ENCODE data around the gene ADAMTS9.

ADAMTS9 gene

DNA sequence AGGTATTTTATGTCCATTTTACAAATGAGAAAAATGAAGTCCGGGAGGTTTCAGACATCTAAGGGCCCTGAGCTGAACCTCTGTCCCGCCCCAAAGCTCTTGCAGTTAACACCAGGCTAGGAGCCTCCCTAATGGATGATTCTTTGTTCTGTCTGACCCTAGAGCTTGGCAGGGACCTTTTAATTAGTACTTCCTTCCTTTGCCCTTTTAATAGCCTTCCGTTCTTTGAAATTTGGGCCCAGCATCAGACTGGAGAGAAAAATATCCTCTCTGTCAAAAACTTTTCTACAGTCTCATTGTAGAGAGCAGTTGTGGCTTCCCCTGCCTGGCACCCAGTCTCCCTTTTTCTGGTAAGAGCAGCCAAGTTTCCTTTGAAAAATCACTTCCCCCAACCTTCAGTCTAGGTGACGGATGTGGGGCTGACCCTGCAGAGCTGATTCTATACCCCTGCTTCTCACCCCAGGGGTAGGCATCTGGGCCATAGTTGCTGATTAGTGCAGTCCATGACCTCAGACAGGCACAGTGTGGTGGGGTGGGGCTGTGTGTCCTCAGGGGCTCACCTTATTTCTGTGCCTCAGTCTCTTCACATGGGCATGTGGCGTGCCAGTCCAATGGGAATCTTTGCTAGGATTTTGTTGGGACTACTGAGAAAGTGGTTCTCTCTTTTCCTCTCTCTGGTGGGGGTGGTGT lies 220.4 kb downstream of the ADAMTS9 start:
- TF ChIP-seq, protein P1, sequence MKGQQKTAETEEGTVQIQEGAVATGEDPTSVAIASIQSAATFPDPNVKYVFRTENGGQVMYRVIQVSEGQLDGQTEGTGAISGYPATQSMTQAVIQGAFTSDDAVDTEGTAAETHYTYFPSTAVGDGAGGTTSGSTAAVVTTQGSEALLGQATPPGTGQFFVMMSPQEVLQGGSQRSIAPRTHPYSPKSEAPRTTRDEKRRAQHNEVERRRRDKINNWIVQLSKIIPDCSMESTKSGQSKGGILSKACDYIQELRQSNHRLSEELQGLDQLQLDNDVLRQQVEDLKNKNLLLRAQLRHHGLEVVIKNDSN (IDR thresholded peaks at IDR 0.05): no peak
- no peak for TF ChIP-seq TAF1 (IDR thresholded peaks at IDR 0.05; ENCODE audit: low read depth)
- TF ChIP-seq CREB1 (IDR thresholded peaks at IDR 0.05; ENCODE audit: low read depth): no peak
- no peak for TF ChIP-seq FOXM1 (IDR thresholded peaks at IDR 0.05; ENCODE audit: borderline replicate concordance, low read depth)
- TF ChIP-seq TEAD4 (IDR thresholded peaks at IDR 0.05): no peak
- no peak for TF ChIP-seq TCF12 (IDR thresholded peaks at IDR 0.05; ENCODE audit: low read depth)
- TF ChIP-seq RAD21 (IDR thresholded peaks at IDR 0.05; ENCODE audit: low read depth): no peak
- TF ChIP-seq, protein P2, sequence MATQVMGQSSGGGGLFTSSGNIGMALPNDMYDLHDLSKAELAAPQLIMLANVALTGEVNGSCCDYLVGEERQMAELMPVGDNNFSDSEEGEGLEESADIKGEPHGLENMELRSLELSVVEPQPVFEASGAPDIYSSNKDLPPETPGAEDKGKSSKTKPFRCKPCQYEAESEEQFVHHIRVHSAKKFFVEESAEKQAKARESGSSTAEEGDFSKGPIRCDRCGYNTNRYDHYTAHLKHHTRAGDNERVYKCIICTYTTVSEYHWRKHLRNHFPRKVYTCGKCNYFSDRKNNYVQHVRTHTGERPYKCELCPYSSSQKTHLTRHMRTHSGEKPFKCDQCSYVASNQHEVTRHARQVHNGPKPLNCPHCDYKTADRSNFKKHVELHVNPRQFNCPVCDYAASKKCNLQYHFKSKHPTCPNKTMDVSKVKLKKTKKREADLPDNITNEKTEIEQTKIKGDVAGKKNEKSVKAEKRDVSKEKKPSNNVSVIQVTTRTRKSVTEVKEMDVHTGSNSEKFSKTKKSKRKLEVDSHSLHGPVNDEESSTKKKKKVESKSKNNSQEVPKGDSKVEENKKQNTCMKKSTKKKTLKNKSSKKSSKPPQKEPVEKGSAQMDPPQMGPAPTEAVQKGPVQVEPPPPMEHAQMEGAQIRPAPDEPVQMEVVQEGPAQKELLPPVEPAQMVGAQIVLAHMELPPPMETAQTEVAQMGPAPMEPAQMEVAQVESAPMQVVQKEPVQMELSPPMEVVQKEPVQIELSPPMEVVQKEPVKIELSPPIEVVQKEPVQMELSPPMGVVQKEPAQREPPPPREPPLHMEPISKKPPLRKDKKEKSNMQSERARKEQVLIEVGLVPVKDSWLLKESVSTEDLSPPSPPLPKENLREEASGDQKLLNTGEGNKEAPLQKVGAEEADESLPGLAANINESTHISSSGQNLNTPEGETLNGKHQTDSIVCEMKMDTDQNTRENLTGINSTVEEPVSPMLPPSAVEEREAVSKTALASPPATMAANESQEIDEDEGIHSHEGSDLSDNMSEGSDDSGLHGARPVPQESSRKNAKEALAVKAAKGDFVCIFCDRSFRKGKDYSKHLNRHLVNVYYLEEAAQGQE (IDR thresholded peaks at IDR 0.05; ENCODE audit: low read depth): no peak
- TF ChIP-seq YY1 (IDR thresholded peaks at IDR 0.05; ENCODE audit: low read depth): no peak
- TF ChIP-seq, protein P3, sequence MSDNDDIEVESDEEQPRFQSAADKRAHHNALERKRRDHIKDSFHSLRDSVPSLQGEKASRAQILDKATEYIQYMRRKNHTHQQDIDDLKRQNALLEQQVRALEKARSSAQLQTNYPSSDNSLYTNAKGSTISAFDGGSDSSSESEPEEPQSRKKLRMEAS (IDR thresholded peaks at IDR 0.05): no peak

Data from Ishikawa (cell line).